Fibroblast of lung (primary cell): ENCODE results near the gene EML4.

ENCODE experiments used
- EZH2 ChIP-seq: IDR thresholded peaks from 2 replicates; pipeline ENCODE4 v1.5.1; 2012; ENCODE audit warnings: low read length, control low read depth, mild to moderate bottlenecking; ENCODE audit errors: missing control alignments
- TF ChIP-seq, protein P1 (sequence below), 2 donors: IDR thresholded peaks in 1 of 2; conservative IDR thresholded peaks in 1 of 2; 1 replicate in 1 of 2; 2 replicates in 1 of 2; pipeline ENCODE4 v1.5.1; 2011 to 2012; ENCODE audit warnings: low read length in 2 of 2, control low read depth in 1 of 2, inconsistent platforms in 1 of 2, low read depth in 1 of 2, mild to moderate bottlenecking in 1 of 2

DNA sequence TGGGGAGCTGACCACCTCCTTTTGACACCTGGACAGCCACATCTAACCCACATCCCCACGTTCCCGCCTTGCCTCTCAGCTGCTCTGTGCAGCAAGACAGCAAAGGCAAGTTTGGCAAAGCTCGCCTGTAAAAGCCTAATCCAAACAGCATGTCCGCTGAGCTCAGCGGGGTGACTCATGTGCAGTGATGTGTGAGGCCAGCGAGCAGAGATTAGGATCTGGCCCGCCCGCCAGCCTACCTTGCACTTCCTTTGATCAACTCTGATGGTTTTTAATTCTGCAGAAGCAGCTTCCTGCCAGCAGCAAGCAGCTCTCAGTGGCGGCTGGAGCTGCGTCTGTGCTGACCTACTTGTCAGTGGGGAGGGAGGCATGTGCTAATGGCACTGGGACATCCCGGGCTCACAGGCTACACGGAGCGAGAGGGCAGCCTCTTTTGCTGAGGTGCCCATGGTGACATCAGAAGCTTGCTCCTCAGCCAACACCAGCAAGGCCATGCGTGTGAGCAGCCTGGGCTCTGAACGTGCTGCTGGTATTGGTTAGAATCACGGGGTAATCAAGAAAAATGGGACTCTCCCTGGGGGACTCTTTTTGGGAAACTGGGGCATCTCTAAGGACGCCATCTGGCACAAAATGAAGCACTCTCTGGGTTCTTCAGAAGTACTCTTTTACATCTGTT is 36.0 kb upstream of the EML4 start:
- TF ChIP-seq, protein P1, sequence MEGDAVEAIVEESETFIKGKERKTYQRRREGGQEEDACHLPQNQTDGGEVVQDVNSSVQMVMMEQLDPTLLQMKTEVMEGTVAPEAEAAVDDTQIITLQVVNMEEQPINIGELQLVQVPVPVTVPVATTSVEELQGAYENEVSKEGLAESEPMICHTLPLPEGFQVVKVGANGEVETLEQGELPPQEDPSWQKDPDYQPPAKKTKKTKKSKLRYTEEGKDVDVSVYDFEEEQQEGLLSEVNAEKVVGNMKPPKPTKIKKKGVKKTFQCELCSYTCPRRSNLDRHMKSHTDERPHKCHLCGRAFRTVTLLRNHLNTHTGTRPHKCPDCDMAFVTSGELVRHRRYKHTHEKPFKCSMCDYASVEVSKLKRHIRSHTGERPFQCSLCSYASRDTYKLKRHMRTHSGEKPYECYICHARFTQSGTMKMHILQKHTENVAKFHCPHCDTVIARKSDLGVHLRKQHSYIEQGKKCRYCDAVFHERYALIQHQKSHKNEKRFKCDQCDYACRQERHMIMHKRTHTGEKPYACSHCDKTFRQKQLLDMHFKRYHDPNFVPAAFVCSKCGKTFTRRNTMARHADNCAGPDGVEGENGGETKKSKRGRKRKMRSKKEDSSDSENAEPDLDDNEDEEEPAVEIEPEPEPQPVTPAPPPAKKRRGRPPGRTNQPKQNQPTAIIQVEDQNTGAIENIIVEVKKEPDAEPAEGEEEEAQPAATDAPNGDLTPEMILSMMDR (conservative IDR thresholded peaks at IDR 0.05 in 1 of 2, IDR thresholded peaks at IDR 0.05 in 1 of 2; ENCODE audit: low read depth in 1 of 2, low read length in 2 of 2), result no peak
- TF ChIP-seq EZH2, result no peak
